ENCODE measurements around the gene SYPL2. TPM values are rescaled to one million over a fixed set of nuclear protein-coding genes. Genes with fewer than 3 reads are reported as not detected.

Gene SYPL2
- total RNA-seq, 1 experiment from 2014 or later: 2.5 TPM

DNA sequence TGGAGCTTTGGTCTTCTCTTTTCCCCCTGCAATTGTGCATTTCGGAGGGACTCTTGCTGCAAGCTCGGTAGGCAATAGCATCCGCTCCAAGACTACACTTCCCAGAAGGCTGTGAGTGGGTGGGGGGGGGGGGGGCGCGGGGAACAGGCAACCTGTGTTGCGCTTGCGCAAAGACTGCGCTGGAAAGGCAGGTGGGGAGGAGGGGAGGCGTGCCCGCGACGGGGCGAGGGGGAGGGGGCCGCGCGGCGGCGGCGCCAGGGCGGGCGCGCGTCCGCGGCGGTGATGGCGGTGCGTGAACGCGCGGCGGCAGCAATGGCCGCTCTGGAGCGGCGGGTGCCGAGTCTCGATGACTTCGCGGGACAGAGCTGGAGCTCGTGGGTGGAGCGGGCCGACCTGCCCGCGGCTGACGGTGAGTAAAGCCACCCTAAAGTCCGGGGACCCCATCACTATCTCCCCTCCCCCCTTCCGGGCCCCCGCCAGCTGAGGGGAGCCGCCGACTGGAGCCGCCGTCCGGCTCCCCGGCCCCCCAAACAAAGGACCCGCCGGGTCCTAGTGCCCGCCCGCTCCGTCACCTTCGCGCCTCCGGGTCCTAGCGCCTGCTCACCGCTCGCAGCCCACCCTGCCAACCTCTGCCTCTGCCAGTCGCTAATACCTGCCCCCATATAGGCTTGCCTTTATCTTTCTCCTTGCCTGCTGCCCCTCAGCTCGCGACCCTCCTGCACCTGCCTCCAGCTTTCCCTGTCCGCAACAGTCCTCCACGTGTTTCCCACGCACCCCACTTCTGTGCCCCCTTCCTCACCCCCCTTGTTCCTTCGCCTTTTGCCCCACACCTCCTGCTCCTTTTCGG is 17.5 kb downstream of the SYPL2 start, which contains the start of gene ATXN7L2:
Gene ATXN7L2, plus strand, starts transcription at position 234 of the 847 bp plus-strand sequence. Its CDS starts 49 bp downstream, at position 283.
- Histone ChIP-seq H3K14ac (ENCODE audit: insufficient read depth, low read length) (peak within 1 kb of the TSS; percentile 99), H3K23me2 (ENCODE audit: insufficient read length, low read depth, low read length, poor library complexity, severe bottlenecking) (peaks cover 15% of the 10 kb centered on the region), H4K20me1 (ENCODE audit: control insufficient read depth, insufficient read depth, insufficient read length) (no peaks in the 10 kb centered on the region), H3K79me2 (ENCODE audit: insufficient read depth, low read length) (no peaks in the 10 kb centered on the region), H2AFZ (ENCODE audit: low read length) (no peak within 1 kb of the TSS), H4K91ac (ENCODE audit: insufficient read length, low read depth, low read length) (no peak within 1 kb of the TSS), H3T11ph (ENCODE audit: low read length) (no peak within 1 kb of the TSS), H3K27me3 (ENCODE audit: insufficient read depth, low read length) (no peaks in the 10 kb centered on the region), H3K18ac (ENCODE audit: insufficient read length, low read depth, low read length) (peak within 1 kb of the TSS; percentile 98), H4K5ac (ENCODE audit: insufficient read length, low read depth, low read length) (no peak within 1 kb of the TSS), H3K9me3 (ENCODE audit: control insufficient read depth, low read depth, low read length) (no peaks in the 10 kb centered on the region), H2BK15ac (ENCODE audit: low read depth, low read length) (no peak within 1 kb of the TSS), H3K9ac (ENCODE audit: extremely low read depth, insufficient read length, low read length) (peak within 1 kb of the TSS; percentile 91), H3K56ac (ENCODE audit: insufficient read length, low read depth, low read length) (no peak within 1 kb of the TSS), H3K23ac (ENCODE audit: insufficient read length, low read depth, low read length) (no peak within 1 kb of the TSS), H2BK5ac (ENCODE audit: insufficient read length, low read length) (no peak within 1 kb of the TSS), H3K4ac (ENCODE audit: low read depth, low read length) (no peak within 1 kb of the TSS), H2BK12ac (ENCODE audit: insufficient read length, low read depth, low read length) (no peak within 1 kb of the TSS), H2BK120ac (ENCODE audit: low read depth, low read length, poor library complexity, severe bottlenecking) (peak within 1 kb of the TSS; percentile 87), H4K8ac (replicated peaks; ENCODE audit: insufficient read length, low read depth, low read length) (no peak within 1 kb of the TSS), H2BK20ac (ENCODE audit: low read depth, low read length, poor library complexity, severe bottlenecking) (no peak within 1 kb of the TSS), H3K27ac (ENCODE audit: insufficient read length, low read depth, low read length) (no peak within 1 kb of the TSS), H3K79me1 (ENCODE audit: insufficient read depth, low read depth, low read length, poor library complexity, severe bottlenecking) (no peaks in the 10 kb centered on the region), H3K4me1 (ENCODE audit: insufficient read depth, low read length) (peaks cover 2% of the 10 kb centered on the region; the same call in 1 of the 2 replicates), H2AK5ac (ENCODE audit: insufficient read length, low read length) (no peak within 1 kb of the TSS), H3K4me2 (ENCODE audit: insufficient read depth, insufficient read length, low read length) (peak within 1 kb of the TSS; percentile 97)
- H3K4me3 Mint-ChIP-seq: peak within 1 kb of the TSS; percentile 86 to 91
- H3K27ac Mint-ChIP-seq: peak within 1 kb of the TSS in 2 of 3 experiments; percentile 52 to 79; a peak in 4 of 7 replicates
- H3K36me3 Mint-ChIP-seq (ENCODE audit: insufficient read depth in 1 of 3, low read depth in 3 of 3): peaks cover 5 to 29% (median 11%) of the 10 kb centered on the region in 3 experiments; a peak in 6 of 7 replicates
- peaks cover 22% of the 10 kb centered on the region for H3K27me3 Mint-ChIP-seq (ENCODE audit: low read depth)
- TF ChIP-seq, protein P1, sequence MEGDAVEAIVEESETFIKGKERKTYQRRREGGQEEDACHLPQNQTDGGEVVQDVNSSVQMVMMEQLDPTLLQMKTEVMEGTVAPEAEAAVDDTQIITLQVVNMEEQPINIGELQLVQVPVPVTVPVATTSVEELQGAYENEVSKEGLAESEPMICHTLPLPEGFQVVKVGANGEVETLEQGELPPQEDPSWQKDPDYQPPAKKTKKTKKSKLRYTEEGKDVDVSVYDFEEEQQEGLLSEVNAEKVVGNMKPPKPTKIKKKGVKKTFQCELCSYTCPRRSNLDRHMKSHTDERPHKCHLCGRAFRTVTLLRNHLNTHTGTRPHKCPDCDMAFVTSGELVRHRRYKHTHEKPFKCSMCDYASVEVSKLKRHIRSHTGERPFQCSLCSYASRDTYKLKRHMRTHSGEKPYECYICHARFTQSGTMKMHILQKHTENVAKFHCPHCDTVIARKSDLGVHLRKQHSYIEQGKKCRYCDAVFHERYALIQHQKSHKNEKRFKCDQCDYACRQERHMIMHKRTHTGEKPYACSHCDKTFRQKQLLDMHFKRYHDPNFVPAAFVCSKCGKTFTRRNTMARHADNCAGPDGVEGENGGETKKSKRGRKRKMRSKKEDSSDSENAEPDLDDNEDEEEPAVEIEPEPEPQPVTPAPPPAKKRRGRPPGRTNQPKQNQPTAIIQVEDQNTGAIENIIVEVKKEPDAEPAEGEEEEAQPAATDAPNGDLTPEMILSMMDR (conservative IDR thresholded peaks at IDR 0.05): no peak
- H3K4me1 Mint-ChIP-seq: peaks cover 25 to 32% of the 10 kb centered on the region in 2 experiments
- H3K9me3 Mint-ChIP-seq: no peaks in the 10 kb centered on the region; a peak in 1 of 5 replicates
- WGBS (ENCODE audit: extremely low coverage, insufficient read length, low lambda C conversion rate): no CpG with 5 or more reads among the region's 73 CpGs
- DNase-seq: peak; percentile 97
